Measurements from ENCODE around the gene NUDT19.

DNA sequence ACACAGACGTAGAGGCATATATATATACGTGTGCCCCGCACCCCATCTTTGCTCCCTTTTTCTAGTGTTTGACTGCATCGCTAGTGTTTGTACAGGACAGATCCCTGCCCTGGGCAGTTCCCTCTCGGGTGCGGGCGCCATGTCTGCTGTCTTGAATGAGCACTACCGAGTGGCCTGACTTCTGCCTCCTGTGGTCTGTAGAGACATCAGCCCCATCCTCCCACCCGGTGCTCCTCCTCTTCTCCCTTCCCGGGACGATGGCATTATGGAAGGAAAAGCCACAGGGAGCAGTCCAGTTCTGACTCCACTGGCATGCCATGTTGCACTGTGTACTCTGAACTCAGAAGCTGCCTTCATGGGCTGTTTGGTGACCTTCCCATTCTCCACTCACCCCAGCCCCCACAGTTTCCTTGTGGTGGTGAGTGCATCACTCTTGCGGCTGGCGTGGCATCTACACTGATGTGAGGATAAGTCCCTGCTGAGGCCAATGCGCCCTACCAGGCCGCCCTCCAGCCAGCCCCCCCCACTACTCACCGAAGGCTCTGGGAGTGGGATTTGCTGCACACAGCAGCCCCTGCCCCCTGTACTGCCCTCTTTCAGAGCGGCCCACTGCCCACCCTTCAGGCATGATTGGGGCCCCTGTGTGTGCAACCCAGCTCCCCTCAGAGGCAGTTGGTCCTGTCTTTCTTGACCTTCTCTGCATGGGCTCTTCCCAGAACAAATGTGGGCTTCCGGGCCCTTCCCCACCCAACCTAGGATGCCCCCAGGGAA, 53.1 kb downstream of the NUDT19 start:
- TF ChIP-seq, protein P1, sequence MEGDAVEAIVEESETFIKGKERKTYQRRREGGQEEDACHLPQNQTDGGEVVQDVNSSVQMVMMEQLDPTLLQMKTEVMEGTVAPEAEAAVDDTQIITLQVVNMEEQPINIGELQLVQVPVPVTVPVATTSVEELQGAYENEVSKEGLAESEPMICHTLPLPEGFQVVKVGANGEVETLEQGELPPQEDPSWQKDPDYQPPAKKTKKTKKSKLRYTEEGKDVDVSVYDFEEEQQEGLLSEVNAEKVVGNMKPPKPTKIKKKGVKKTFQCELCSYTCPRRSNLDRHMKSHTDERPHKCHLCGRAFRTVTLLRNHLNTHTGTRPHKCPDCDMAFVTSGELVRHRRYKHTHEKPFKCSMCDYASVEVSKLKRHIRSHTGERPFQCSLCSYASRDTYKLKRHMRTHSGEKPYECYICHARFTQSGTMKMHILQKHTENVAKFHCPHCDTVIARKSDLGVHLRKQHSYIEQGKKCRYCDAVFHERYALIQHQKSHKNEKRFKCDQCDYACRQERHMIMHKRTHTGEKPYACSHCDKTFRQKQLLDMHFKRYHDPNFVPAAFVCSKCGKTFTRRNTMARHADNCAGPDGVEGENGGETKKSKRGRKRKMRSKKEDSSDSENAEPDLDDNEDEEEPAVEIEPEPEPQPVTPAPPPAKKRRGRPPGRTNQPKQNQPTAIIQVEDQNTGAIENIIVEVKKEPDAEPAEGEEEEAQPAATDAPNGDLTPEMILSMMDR (IDR thresholded peaks at IDR 0.05; ENCODE audit: low read length), result no peak
- no peak for TF ChIP-seq EZH2 (IDR thresholded peaks at IDR 0.05; ENCODE audit: borderline replicate concordance, low read length)

All from OCI-LY1 (cell line).